Glomerular endothelial cell (primary cell): Measurements from ENCODE around the gene RMRP. TPM values are rescaled to one million over a fixed set of nuclear protein-coding genes. Genes with fewer than 3 reads are reported as not detected.
"Not testable (repeated sequence)": the region's sequence is repeated elsewhere in the genome, so short reads cannot be mapped to it uniquely, and the experiment has no call there.

Experiments
- DNase-seq: peaks from one replicate; pipeline ENCODE4 v3.0.0-alpha.2; 2011; ENCODE audit warnings: low read depth, low spot score; ENCODE audit errors: extremely low read depth
- total RNA-seq: library from RNA; depleted of rRNA; stranded (reverse); fragments of >200 nt; gene quantifications from 2 replicates; pipeline ENCODE4 v1.2.3, GENCODE V29; 2015

The RMRP gene
- total RNA-seq, 1 donor from 2014 or later, result 4,459 TPM

DNA sequence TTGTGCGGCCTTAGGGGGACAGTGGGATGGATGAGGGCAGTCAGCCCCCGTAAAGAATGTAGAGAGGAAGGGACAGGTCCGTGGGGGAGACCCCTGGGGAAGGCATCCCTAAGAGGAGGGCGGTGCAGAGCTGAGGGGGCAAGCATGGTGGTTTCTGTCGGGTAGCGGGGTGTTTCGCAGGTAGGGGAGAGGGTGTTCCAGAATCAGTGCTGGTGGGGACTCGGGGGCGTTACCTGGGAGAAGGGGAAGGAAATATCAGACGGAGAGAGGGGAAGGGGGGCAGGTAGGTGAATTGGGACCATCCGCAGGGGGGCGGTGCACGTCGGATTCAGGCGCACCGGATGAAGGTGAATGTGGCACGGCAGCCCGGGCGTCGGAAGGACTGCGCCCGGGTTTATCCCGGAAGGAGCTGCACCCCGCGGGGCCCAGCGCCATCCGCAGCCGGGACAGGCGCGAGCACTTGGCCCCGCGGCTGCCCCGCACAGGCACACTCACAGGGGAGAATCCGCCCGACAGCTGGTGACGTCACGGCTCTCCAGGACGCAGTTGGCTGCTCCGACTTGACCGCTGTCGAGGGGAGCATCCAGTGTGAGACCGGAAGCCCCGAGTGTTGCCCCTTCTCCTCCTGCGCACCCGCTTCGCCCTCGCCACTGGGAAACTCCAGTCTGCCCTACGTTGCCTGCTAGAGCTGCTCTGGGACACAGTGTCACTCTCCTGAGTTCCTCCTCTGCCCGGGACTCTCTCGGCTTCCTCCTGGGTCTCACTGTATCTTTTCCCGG lies 40.9 kb downstream of the RMRP start:
- no peak for DNase-seq

DNA sequence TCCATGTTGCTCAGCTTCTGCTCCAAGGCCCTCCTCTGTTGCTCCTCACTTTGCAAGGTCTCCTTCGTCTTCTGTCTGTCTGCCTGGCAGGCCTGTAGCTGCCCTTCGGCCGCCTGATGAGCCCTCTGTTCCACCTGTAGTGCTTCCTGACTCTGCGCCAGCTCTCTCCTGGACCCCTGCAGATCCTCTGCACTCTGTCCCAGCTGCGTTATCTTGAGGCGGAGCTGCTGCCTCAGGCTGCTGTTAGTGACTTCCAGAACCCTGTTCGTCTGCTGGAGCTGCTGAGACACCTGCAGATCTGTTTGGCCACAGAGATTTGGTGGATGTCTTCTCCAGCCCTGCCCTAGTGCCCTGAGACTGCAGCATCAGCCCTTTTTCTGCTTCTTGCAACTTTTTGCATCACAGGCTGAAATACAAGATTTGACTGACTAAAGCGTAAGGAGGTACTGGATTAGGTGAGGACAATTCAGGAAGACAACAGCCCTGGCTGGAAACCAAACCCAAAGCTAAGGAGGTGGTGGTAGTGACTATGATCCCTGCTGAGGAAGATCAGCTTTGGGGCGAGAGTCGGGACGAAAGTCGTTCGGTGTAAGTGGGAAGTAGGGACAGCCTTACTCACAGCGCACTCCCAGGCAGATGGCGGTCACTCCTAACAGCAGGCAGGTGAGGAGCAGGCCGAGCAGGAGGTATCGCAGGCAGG lies 41.7 kb downstream of the RMRP start:
- no peak for DNase-seq

DNA sequence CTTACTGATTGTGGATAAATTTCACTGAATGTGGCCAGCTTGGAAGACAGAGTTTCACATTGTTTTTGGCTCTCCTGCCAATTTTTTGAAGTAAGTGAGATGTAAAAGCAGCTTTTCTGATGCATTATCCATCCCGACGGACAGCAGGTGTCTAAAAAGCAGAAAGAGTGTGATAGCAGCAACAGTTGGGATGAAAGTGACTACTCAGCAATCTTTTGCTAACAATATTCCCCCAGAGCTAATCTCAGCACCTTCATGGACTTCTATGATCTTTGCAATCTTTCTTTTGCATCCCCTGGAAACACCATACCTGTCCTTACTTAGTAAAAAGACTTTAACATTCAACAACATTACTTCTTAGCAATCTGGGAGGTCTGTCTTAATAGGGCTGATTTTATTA lies 45.0 kb downstream of the RMRP start:
- no peak for DNase-seq

DNA sequence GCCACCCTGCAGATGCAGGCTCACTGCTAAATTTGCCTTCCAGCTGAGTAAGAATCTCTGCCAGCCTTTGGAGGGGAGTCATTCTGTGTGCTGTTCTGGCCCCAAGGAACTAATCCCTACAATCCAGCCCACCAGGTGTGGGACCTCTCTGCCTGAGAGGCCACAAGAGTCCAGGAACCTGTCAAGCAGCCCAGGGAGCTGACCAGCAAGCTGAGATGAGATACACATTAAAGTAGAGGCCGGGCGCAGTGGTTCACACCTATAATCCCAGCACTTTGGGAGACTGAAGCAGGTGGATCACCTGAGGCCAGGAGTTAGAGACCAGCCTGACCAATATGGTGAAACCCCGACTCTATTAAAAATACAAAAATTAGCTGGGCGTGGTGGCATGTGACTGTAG lies 45.8 kb downstream of the RMRP start:
- DNase-seq, result not testable (repeated sequence)

GRCh38 chr9:35611230-35611797 lies 46.5 kb downstream of the RMRP start:
- no peak for DNase-seq

DNA sequence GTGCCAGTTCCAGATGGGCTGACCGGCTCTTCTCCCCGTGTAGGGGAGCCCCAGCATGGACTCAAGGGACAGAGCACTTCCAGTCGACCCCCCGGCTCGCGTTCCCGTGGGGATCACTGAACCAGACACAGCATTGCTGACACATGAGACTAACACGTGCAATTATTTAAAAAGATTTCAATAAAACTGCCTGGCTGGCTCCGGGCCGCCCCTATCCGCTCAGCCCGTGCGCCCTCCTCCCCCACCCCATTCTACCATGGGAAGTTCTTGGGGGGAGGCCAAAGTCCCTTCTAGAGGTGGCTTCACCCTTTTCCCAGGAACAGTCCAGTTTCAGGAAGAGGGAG lies 48.0 kb downstream of the RMRP start:
- no peak for DNase-seq

DNA sequence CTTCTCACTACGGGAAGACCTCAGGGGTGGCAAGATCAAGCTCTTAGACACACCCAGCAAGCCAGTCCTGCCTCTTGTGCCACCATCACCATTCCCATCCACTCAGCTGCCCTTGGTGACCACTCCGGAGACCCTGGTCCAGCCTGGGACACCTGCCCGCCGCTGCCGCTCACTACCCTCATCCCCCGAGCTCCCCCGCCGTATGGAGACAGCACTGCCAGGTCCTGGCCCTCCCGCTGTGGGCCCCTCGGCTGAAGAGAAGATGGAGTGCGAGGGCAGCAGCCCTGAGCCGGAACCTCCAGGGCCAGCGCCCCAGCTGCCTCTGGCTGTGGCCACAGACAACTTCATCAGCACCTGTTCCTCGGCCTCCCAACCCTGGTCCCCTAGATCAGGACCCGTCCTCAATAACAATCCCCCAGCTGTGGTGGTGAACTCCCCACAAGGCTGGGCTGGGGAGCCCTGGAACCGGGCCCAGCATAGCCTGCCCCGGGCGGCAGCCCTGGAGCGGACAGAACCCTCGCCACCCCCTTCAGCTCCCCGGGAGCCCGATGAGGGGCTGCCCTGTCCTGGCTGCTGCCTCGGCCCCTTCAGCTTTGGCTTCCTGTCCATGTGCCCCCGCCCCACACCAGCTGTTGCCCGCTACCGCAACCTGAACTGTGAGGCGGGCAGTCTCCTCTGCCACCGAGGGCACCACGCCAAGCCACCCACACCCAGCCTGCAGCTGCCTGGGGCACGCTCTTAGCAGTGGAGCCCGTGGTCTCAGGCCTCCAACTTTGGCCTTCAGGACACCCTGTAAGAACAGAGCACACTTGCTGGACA lies 48.6 kb downstream of the RMRP start:
- DNase-seq, result no peak

- DNase-seq, result no peak
Measured at GRCh38 chr9:35608221-35608620, 49.6 kb downstream of the RMRP start.

Other genes starting within 250 kb of the RMRP start
- 32.9 and 42.5 TPM in 2 replicates for gene RUSC2, start 167.9 kb downstream of the RMRP start, total RNA-seq
- 12.5 and 19.4 TPM in 2 replicates for gene TESK1, start 52.8 kb downstream of the RMRP start, total RNA-seq
- gene CD72, start 39.6 kb downstream of the RMRP start, total RNA-seq, result 1.3 TPM in 1 of 2 replicates, not detected in the other
- gene SIT1, start 7.1 kb downstream of the RMRP start, total RNA-seq, result not detected in 2 replicates
- 18.5 and 18.6 TPM in 2 replicates for gene CCDC107, start 273 bp upstream of the RMRP start, total RNA-seq
- 0.39 and 0.58 TPM in 2 replicates for gene ARHGEF39, start 7.2 kb upstream of the RMRP start, total RNA-seq
- gene CA9, start 15.9 kb upstream of the RMRP start, total RNA-seq, result 0.15 TPM in 1 of 2 replicates, not detected in the other
- gene TPM2, start 31.9 kb upstream of the RMRP start, total RNA-seq, result 290 and 300 TPM in 2 replicates
- 347 and 424 TPM in 2 replicates for gene TLN1, start 74.2 kb upstream of the RMRP start, total RNA-seq
- 77.0 and 78.6 TPM in 2 replicates for gene CREB3, start 74.6 kb upstream of the RMRP start, total RNA-seq
- 43.3 and 102 TPM in 2 replicates for gene GBA2, start 91.2 kb upstream of the RMRP start, total RNA-seq
- gene RGP1, start 91.3 kb upstream of the RMRP start, total RNA-seq, result 16.5 and 22.9 TPM in 2 replicates
- gene MSMP, start 96.3 kb upstream of the RMRP start, total RNA-seq, result 1.6 and 7.9 TPM in 2 replicates
- 15.9 and 16.6 TPM in 2 replicates for gene NPR2, start 133.6 kb upstream of the RMRP start, total RNA-seq
- gene SPAG8, start 154.2 kb upstream of the RMRP start, total RNA-seq, result 0.53 TPM in 1 of 2 replicates, not detected in the other
- gene HINT2, start 157.0 kb upstream of the RMRP start, total RNA-seq, result 13.8 and 24.6 TPM in 2 replicates
- not detected in 2 replicates for gene FAM221B, start 170.7 kb upstream of the RMRP start, total RNA-seq
- gene TMEM8B, start 171.2 kb upstream of the RMRP start, total RNA-seq, result 1.9 and 3.0 TPM in 2 replicates
- gene OR13J1, start 212.4 kb upstream of the RMRP start, total RNA-seq, result not detected in 2 replicates
- gene HRCT1, start 248.2 kb upstream of the RMRP start, total RNA-seq, result 0.47 and 0.63 TPM in 2 replicates